Measurements from ENCODE around the gene NEUROD4.

Gene NEUROD4

GRCh38 chr12:54998958-54999510 lies 20.7 kb upstream of the NEUROD4 start:
- no peak for DNase-seq

DNA sequence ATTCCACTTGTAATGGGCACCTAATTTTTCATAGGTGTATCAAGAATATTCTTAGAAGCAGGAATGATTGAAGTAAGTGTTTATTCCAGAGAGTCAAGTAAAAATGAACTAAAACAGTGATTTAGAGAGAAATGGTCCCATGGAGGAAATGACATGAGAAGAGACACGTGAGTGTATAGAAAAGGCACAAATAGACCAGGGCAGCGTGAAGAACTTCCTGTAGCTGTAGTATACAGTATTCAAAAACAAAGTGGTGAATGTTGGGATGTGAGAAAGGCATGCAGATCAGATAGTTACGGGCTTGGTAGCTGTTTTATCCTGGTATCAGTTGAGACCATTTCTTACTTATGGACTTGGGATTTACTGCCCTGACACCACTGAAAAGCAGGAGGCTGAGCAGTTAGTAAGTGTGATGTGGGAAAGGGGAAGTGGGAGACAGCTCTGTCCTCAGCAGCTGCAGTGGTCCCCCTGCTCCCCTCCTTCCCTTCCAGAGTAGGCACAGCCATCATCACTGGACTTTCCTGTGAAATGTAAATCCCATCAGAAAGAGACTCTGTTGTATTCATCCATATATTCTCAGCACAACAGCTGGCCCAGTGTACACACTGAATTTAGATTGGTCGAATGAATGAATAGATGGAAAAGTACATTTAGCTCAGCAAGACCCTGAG lies 18.4 kb upstream of the NEUROD4 start:
- no peak for DNase-seq

DNA sequence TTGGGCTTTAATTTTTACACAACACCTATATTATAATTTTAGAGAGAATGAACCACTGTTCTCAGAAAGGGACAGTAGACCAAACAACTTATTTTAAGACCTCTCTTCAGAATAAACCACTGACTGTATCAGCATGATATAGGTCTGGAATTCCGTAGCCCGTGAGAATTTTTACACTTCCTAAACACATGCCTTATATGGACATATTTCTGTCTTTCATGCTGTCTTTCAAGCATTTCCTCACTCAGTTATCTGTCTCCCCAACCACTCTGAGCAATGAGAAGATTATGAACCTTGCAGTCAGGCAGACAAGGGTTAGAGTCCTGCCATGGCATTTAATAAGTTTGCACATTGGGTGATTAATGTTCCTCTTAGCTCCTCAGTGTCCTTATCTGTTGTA lies 17.4 kb upstream of the NEUROD4 start:
- DNase-seq: no peak

DNA sequence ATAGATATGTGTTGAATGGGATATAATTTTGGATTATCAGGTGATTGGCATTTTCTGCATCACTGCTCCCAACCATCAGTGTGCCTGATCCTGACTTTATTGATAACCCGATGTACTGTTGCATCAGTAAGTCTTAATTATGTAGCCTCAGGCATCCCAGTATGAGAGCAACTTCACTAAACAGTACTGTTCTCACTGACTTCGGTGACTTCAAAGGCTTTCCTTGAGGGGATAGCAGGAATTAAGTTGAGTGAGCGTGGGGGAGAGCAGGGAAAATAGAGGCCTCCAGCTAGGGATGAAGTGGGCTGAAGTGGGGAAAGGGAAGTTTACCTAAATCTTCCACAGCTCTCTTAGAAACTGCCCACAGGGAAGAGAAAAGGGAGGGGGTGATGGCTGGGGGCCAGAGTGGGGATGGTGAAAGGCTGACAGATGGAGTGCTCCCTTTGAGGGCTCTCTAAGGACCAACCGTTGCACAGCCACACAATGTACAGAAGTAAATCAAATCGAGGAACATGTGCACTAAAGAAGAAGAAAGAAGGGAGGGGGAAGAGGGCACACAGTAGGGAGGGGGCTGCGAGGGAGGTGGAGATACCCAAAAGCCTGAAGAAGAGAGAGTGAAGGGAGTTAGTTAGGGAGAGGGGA lies 10.7 kb upstream of the NEUROD4 start:
- peak; percentile 43 for DNase-seq

GRCh38 chr12:55017416-55017925 lies 2.3 kb upstream of the NEUROD4 start:
- DNase-seq: peak; percentile 24

- DNase-seq: peak; percentile 25
Measured at GRCh38 chr12:55024575-55024974, 4.8 kb downstream of the NEUROD4 start.

DNA sequence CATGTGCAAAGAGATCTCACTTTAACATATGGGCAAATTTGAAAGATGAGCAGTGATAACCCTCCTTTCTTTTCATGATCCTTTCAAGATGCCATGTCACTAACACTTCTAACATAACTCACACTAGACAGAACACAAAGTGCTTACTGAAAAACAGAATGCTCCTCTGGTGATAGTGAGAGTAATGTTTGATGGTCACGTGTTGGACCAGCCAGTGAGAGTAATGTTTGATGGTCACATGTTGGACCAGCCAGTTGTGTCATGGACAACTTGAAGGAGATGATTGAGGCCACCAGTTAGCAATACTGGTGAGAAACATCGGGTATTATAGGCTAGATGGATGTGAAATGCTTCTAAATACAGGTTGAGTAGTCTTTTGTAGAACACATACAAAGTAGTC lies 5.7 kb downstream of the NEUROD4 start:
- DNase-seq: no peak

DNA sequence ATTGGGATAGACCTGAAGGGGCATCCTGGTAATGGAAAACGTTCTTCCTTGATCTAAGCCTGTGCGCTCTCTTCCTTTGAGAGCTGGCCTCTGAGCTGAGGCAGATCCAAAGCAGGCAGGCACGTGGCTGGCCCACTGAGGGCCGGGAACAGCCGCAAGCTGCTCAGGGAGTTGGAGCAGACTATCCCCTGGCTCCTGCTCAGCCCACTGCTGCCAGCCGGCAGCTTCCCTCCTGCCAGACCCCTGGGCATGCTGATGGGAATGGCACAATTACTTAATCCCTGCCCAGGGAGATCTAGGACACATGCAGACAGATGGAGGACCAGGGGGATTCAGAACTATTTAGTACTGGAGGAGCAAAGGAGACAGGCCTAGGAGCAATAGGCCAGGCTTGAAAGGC lies 14.4 kb downstream of the NEUROD4 start:
- DNase-seq: peak; percentile 19

DNA sequence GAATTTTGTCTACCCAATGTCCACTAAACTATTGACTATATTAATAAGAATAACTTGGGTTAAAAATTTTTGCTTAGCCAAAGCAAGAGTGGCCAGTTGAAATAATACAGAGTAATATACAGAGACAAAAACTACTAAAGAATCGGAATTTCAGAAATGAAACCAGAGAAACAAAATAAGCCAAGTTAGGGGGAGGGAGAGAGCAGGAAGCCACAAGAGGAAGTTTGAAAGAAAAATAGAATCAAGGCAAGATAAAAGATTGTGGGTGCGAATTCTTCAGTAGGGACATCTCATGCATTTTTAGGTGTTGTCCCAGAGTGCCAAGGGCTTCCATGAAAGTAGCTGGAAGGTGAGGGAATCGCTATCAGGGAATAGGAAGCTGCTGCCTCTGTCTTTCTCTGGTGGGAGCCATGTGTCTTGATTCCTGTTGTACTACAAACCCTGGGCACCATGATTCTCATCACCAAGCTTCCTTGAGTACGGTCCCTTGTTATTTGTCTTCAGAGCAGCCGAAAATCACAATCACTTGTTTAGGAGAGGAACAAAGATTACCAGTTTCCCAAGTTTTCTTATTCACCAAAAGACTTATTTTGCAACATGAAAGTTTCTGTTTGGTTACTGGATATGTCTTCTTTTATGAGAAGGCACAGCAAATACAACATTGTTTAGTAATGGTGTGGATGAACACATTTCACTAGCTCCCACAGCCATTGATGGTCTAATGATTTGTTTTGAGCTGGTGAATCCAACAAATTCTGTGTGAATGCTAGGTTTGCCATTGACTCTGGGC lies 16.7 kb downstream of the NEUROD4 start:
- no peak for DNase-seq

GRCh38 chr12:55037351-55037987 lies 17.7 kb downstream of the NEUROD4 start:
- DNase-seq: peak; percentile 42

GRCh38 chr12:55039395-55040354 lies 19.9 kb downstream of the NEUROD4 start:
- DNase-seq: peak; percentile 38

- peak; percentile 29 for DNase-seq
Measured at GRCh38 chr12:55041345-55042055, 21.7 kb downstream of the NEUROD4 start.

DNA sequence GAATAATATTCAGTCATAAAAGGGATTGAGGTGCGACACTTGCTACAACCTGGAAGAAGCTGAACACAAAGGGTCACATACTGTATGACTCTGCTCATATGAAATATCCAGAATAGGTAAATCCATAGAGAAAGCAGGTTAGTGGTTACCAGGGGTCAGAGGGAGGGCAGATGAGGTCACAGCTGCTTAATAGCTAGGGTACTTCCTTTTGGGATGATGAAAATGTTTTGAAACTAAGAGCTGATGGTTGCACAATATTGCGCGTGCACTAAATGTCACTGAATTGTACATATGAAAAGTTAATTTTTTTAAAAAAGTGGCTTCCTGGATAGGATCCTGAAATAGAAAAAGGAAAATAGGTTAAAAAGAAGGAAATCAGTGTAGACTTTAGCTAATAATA lies 23.8 kb downstream of the NEUROD4 start:
- DNase-seq: no peak

- no peak for DNase-seq
Measured at GRCh38 chr12:55044135-55044534, 24.4 kb downstream of the NEUROD4 start.

GRCh38 chr12:55049676-55050075 lies 29.9 kb downstream of the NEUROD4 start:
- no peak for DNase-seq

- peak; percentile 44 for DNase-seq
Measured at GRCh38 chr12:55051197-55051947, 31.6 kb downstream of the NEUROD4 start.

GRCh38 chr12:55057481-55057880 lies 37.7 kb downstream of the NEUROD4 start:
- peak; percentile 75 for DNase-seq

- DNase-seq: no peak
Measured at GRCh38 chr12:55058082-55058481, 38.3 kb downstream of the NEUROD4 start.

DNA sequence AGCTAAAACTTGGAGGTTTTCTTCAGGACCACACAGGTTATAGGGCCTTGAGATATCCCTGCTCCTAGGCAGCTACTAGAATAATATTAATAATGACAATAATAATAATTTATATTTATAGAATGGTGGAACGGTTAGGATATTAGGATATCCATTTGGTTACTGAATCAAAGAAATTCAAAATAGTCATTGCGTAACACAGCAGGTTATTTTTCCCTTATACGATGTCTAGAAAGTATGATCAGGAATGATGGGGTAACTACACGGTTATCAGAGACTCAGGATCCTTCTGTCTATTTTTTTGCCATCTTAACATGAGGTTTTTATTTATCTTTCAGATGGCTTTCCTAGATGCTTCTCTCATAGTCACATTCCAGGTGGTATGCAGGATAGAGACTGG lies 39.0 kb downstream of the NEUROD4 start:
- no peak for DNase-seq

- DNase-seq: no peak
Measured at GRCh38 chr12:55060470-55060869, 40.7 kb downstream of the NEUROD4 start.

All from eye (tissue), 1 donor.